H1 (cell line): Measurements from ENCODE around the gene CAMSAP1. TPM values are rescaled to one million over a fixed set of nuclear protein-coding genes. Genes with fewer than 3 reads are reported as not detected.

ENCODE experiments used
- CBX5 ChIP-seq: fragments of 300-800, 300-1000 bp; sonication (generic); IDR thresholded peaks from 2 replicates; pipeline ENCODE4 v1.7.1; 2016; ENCODE audit warnings: antibody characterized with exemption, low read length, low read depth
- KDM1A ChIP-seq: fragments of 200-600, 300-600 bp; sonication (generic); IDR thresholded peaks from 2 replicates; pipeline ENCODE4 v1.7.1; 2016; ENCODE audit warnings: mild to moderate bottlenecking, low read length, borderline replicate concordance
- PHF8 ChIP-seq: fragments of 200-600 bp; sonication (generic); conservative IDR thresholded peaks from 2 replicates; pipeline ENCODE4 v1.7.1; 2012; ENCODE audit warnings: low read depth, mild to moderate bottlenecking, inconsistent platforms, low read length, moderate library complexity
- ZNF274 ChIP-seq: IDR thresholded peaks from 2 replicates; pipeline ENCODE4 v1.7.0; 2012; ENCODE audit warnings: low read length, borderline replicate concordance; ENCODE audit errors: extremely low read depth
- polyA plus RNA-seq, 7 experiments: library from polyadenylated mRNA; depleted of rRNA in 3 of 7; stranded (reverse) in 5 of 7; unstranded in 2 of 7; fragments of >200 nt in 5 of 7; fragments of 200-250 nt in 2 of 7; gene quantifications; 1 replicate in 5 of 7; 2 replicates in 1 of 7; 4 replicates in 1 of 7; pipeline versions ENCODE4 v1.2.1 to v1.2.3, GENCODE V29; 2011 to 2013; ENCODE audit warnings: missing spikeins in 2 of 7, mixed read lengths in 2 of 7
- total RNA-seq: library from RNA; stranded (reverse); fragmentation: NEBNext Ultra II Directional; extraction: Animal tissue kit (Norgen Biotek cat#: 25700); gene quantifications from 2 replicates; pipeline ENCODE4 v1.2.1, GENCODE V29; 2021

The CAMSAP1 gene
- total and polyA plus RNA-seq, 2 of the 8 experiments (the other 6 are each of a cell fraction or from before 2014, with no cell fraction given), result 13.4 to 44.0 TPM

DNA sequence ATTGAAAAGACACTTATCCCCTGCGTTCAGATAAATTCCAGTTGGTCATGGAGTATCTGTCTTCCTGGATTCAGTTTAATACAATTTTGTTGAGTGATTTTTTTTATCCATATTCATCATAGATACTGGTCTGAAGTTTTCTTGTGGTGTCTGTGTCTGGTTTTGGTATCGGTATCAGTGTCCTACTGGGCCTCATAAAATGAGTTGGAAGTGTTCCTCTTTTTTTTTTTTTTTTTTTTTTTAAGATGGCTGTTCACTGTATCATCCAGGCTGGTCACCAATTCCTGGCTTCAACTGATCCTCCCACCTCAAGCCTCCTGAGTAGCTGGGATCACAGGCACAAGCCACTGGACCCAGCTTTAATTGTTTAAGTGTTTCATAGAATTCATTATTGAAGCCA lies 2.9 kb upstream of the CAMSAP1 start (continued):
- TF ChIP-seq CBX5 (no peak), KDM1A (no peak), PHF8 (no peak), ZNF274 (no peak)
